Erythroblast (primary cell): ENCODE results near the gene VWA2.

Experiments used
- GATA1 ChIP-seq: IDR thresholded peaks from 2 replicates; pipeline ENCODE4 v1.6.1; 2011; ENCODE audit warnings: low read depth, mild to moderate bottlenecking, control low read depth, low read length, moderate library complexity
- POLR2A ChIP-seq: IDR thresholded peaks from 2 replicates; pipeline ENCODE4 v1.6.1; 2011; ENCODE audit warnings: mild to moderate bottlenecking, low read length

- TF ChIP-seq POLR2A = no peak
- no peak for TF ChIP-seq GATA1
Observed at GRCh38 chr10:114208351-114208750, 30.7 kb upstream of the VWA2 start.
